Colonic mucosa (tissue), 4 donors: ENCODE results near the gene DNAJC9. TPM values are rescaled to one million over a fixed set of nuclear protein-coding genes. Genes with fewer than 3 reads are reported as not detected.
"Not testable (repeated sequence)": the region's sequence is repeated elsewhere in the genome, so short reads cannot be mapped to it uniquely, and the experiment has no call there.

Experiments
- DNase-seq: peaks from one replicate; pipeline ENCODE4 v3.0.0-alpha.2; 2020
- H3K27ac ChIP-seq: fragments of 200-600 bp; one replicate; pipeline ENCODE4 v1.8.0; 2021
- H3K27me3 ChIP-seq: fragments of 200-600 bp; one replicate; pipeline ENCODE4 v1.8.0; 2021
- H3K36me3 ChIP-seq: fragments of 200-600 bp; one replicate; pipeline ENCODE4 v1.8.0; 2021
- H3K4me1 ChIP-seq: fragments of 200-600 bp; one replicate; pipeline ENCODE4 v1.8.0; 2021; ENCODE audit warnings: mild to moderate bottlenecking
- H3K4me3 ChIP-seq: fragments of 200-600 bp; one replicate; pipeline ENCODE4 v1.8.0; 2021
- H3K9ac ChIP-seq, 2 donors: one replicate each; pipeline ENCODE4 v1.7.0; 2013; ENCODE audit warnings: control low read depth in 2 of 2, low read depth in 2 of 2, low read length in 2 of 2
- H3K9me3 ChIP-seq: fragments of 200-600 bp; one replicate; pipeline ENCODE4 v1.8.0; 2021
- intact Hi-C: fragments of 100-400 bp; cut with DNase I; formaldehyde crosslinking; loops from one replicate; pipeline ENCODE4 v1.14.1; 2022
- total RNA-seq, 2 donors: library from RNA; stranded (reverse); fragmentation: NEBNext Ultra II Directional in 1 of 2; extraction: Animal tissue kit (Norgen Biotek cat#: 25700) in 1 of 2; gene quantifications; one replicate each; pipeline ENCODE4 v1.2.1, GENCODE V29; 2021
- TF ChIP-seq, protein P1 (sequence below): fragments of 200-600 bp; IDR thresholded peaks from one replicate; pipeline ENCODE4 v1.8.0; 2022; ENCODE audit warnings: antibody characterized with exemption, mild to moderate bottlenecking
- donor health status: healthy.
- donor health status: DM: no; HTN: no; CAD: no.
- donor health status: DM: no; HTN: no; CAD: no.

Gene DNAJC9
- total RNA-seq, 2 donors from 2014 or later, result 14.4 to 34.8 TPM

DNA sequence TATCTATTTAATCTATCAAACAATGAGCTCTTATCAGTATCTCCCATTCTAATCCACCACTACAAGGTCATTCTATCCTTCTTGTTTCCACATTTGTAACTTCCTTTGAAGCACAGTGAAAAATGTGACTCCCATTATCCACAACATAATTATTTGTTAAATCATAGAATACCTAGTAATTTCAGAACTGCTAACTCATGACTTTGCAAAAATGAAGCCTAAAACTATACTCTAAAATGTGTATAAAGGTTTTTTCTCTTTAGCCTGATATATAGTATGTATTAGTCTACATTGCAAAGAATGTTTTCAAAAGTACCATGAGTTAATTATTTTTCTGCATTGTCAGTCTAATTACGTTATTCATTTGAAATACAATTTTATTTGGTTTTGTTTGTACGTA lies 17.4 kb upstream of the DNAJC9 start:
- no peaks in the 10 kb centered on the region for H3K36me3 ChIP-seq
- TF ChIP-seq, protein P1, sequence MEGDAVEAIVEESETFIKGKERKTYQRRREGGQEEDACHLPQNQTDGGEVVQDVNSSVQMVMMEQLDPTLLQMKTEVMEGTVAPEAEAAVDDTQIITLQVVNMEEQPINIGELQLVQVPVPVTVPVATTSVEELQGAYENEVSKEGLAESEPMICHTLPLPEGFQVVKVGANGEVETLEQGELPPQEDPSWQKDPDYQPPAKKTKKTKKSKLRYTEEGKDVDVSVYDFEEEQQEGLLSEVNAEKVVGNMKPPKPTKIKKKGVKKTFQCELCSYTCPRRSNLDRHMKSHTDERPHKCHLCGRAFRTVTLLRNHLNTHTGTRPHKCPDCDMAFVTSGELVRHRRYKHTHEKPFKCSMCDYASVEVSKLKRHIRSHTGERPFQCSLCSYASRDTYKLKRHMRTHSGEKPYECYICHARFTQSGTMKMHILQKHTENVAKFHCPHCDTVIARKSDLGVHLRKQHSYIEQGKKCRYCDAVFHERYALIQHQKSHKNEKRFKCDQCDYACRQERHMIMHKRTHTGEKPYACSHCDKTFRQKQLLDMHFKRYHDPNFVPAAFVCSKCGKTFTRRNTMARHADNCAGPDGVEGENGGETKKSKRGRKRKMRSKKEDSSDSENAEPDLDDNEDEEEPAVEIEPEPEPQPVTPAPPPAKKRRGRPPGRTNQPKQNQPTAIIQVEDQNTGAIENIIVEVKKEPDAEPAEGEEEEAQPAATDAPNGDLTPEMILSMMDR, result no peak
- no peak overlapping the region for H3K4me3 ChIP-seq
- H3K9ac ChIP-seq, result no peak overlapping the region
- DNase-seq, result no peak
- intact Hi-C loops, result no loop called here
- no peaks in the 10 kb centered on the region for H3K4me1 ChIP-seq
- no peaks in the 10 kb centered on the region for H3K9me3 ChIP-seq
- H3K27me3 ChIP-seq, result no peaks in the 10 kb centered on the region
- no peak overlapping the region for H3K27ac ChIP-seq

- Histone ChIP-seq H3K9ac (no peak overlapping the region), H3K4me1 (no peaks in the 10 kb centered on the region), H3K36me3 (no peaks in the 10 kb centered on the region), H3K4me3 (no peak overlapping the region), H3K27me3 (no peaks in the 10 kb centered on the region), H3K27ac (no peak overlapping the region), H3K9me3 (no peaks in the 10 kb centered on the region)
- DNase-seq, result no peak
- TF ChIP-seq, protein P1, result no peak
- intact Hi-C loops, result no loop called here
These were observed 16.8 kb upstream of the DNAJC9 start for GRCh38 chr10:73263693-73264347.

DNA sequence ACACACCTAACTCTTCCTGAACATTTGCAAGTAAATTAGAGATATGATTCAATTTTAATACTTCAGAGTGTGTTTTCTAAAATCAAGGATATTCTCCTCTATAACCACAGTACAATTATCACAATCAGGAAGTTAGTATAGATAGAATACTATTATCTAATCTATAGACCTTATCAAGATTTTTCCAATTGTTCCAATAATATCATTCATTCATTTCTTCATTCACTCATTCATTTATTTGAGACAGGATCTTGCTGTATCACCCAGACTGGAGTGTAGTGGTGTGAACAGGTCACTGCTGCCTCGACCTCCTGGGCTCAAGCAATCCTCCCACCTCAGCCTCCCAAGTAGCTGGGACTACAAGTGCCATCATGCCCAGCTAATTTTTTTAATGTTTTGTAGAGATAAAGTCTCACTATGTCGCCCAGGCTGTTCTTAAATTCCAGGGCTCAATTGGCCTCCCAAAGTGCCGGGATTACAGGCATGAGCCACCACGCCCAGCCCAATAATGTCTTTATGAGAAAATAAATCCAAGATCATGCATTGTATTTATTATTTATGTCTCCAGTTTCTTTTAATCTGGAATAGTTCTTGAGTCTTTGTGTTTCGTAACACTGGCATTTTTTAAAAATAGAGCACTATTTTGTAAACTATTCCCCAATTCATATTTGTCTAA lies 16.0 kb upstream of the DNAJC9 start:
- Histone ChIP-seq H3K9me3 (no peaks in the 10 kb centered on the region), H3K27me3 (no peaks in the 10 kb centered on the region), H3K4me3 (no peak overlapping the region), H3K4me1 (no peaks in the 10 kb centered on the region), H3K9ac (no peak overlapping the region), H3K27ac (no peak overlapping the region), H3K36me3 (no peaks in the 10 kb centered on the region)
- no peak for DNase-seq
- TF ChIP-seq, protein P1, result no peak
- intact Hi-C loops, result no loop called here

- H3K27me3 ChIP-seq, result no peaks in the 10 kb centered on the region
- H3K36me3 ChIP-seq, result no peaks in the 10 kb centered on the region
- no peak overlapping the region for H3K27ac ChIP-seq
- no peak overlapping the region for H3K9ac ChIP-seq
- no peaks in the 10 kb centered on the region for H3K9me3 ChIP-seq
- DNase-seq, result no peak
- intact Hi-C loops, result no loop called here
- TF ChIP-seq, protein P1, result no peak
- H3K4me3 ChIP-seq, result no peak overlapping the region
- no peaks in the 10 kb centered on the region for H3K4me1 ChIP-seq
These were observed 15.2 kb upstream of the DNAJC9 start for GRCh38 chr10:73262105-73262730.

- H3K9me3 ChIP-seq, result no peaks in the 10 kb centered on the region
- no peak overlapping the region for H3K4me3 ChIP-seq
- intact Hi-C loops, result no loop called here
- H3K9ac ChIP-seq, result no peak overlapping the region
- no peak overlapping the region for H3K27ac ChIP-seq
- TF ChIP-seq, protein P1, result no peak
- no peaks in the 10 kb centered on the region for H3K27me3 ChIP-seq
- no peaks in the 10 kb centered on the region for H3K4me1 ChIP-seq
- no peaks in the 10 kb centered on the region for H3K36me3 ChIP-seq
- DNase-seq, result no peak
These were observed 14.4 kb upstream of the DNAJC9 start for GRCh38 chr10:73261362-73261995.

GRCh38 chr10:73258612-73259011 lies 11.6 kb upstream of the DNAJC9 start:
- DNase-seq, H3K27me3 ChIP-seq, H3K4me1 ChIP-seq, H3K4me3 ChIP-seq, H3K27ac ChIP-seq, H3K36me3 ChIP-seq, H3K9ac ChIP-seq, H3K9me3 ChIP-seq: not testable (repeated sequence)
- intact Hi-C loops, result loop anchor here (10.0 kb wide), 1 partner anchor 236 kb away; the partner anchor contains the start of gene PPP3CB
